ENCODE measurements around the gene GPX2. TPM values are rescaled to one million over a fixed set of nuclear protein-coding genes. Genes with fewer than 3 reads are reported as not detected.

The GPX2 gene
- total and polyA plus RNA-seq, 2 of the 8 experiments (the other 6 are each of a cell fraction or from before 2014, with no cell fraction given), result 0.30 to 0.89 TPM

GRCh38 chr14:64953661-64954060 is 11.1 kb upstream of the GPX2 start:
- FAIRE-seq, result no peak
- CTCF ChIA-PET (ENCODE audit: partially characterized antibody), result interaction anchor here (0.7 to 3.8 kb wide), 26 partner anchors 7 to 151 kb away, joined by 3 to 25 read pairs (median 6); partner anchors contain the start of gene GPX2
- H2BK20ac ChIP-seq (ENCODE audit: low read length), result no peak overlapping the region
- TF ChIP-seq SIRT6 (IDR thresholded peaks at IDR 0.05; ENCODE audit: low read length) (no peak), HDAC2 (IDR thresholded peaks at IDR 0.05; ENCODE audit: borderline replicate concordance in 1 of 2, low read depth in 2 of 2, low read length in 2 of 2) (no peak), FOSL1 (IDR thresholded peaks at IDR 0.05; ENCODE audit: insufficient read depth, low read depth, low read length) (no peak), RBBP5 (IDR thresholded peaks at IDR 0.05; ENCODE audit: borderline replicate concordance, low read depth, low read length) (no peak), KDM5A (IDR thresholded peaks at IDR 0.05; ENCODE audit: low read length) (no peak), CHD1 (IDR thresholded peaks at IDR 0.05; ENCODE audit: low read depth, low read length) (no peak), RAD21 (IDR thresholded peaks at IDR 0.05 in 1 of 2, conservative IDR thresholded peaks at IDR 0.05 in 1 of 2; ENCODE audit: low read depth in 2 of 2, low read length in 2 of 2) (no peak), KDM1A (IDR thresholded peaks at IDR 0.05; ENCODE audit: borderline replicate concordance, low read length) (no peak), ATF3 (IDR thresholded peaks at IDR 0.05; ENCODE audit: insufficient read depth, low read depth, low read length) (no peak), MAX (IDR thresholded peaks at IDR 0.05) (no peak), SP1 (IDR thresholded peaks at IDR 0.05; ENCODE audit: low read depth, low read length) (no peak)

More at GRCh38 chr14:64953661-64954060, 11.1 kb upstream of the GPX2 start:
- 0 out of 2 replicates have a peak overlapping the region, but pooled peaks have one; percentile 1 for H4K8ac ChIP-seq (ENCODE audit: extremely low read depth, insufficient read depth, low read length)
- H3K79me1 ChIP-seq (ENCODE audit: low read depth, low read length), result no peaks in the 10 kb centered on the region; the same call in 1 of the 2 replicates
- H2AFZ ChIP-seq (ENCODE audit: low read length), result no peak overlapping the region
- H3K9me3 ChIP-seq (ENCODE audit: insufficient read depth in 2 of 2, low read depth in 1 of 2, low read length in 1 of 2), result no peaks in the 10 kb centered on the region
- H3K14ac ChIP-seq (ENCODE audit: insufficient read length), result no peak overlapping the region
- no peak overlapping the region for H3K9ac ChIP-seq (replicated peaks in 1 of 4; ENCODE audit: extremely low read depth in 1 of 4, low read depth in 3 of 4, low read length in 3 of 4)
- 93% methylated on average over 6 of the region's 6 CpGs; no CpG with 5 or more reads in 1 of the 2 experiments for WGBS, 2 experiments (ENCODE audit: extremely low coverage in 1 of 2, insufficient coverage in 1 of 2, insufficient read length in 1 of 2, insufficient replicate concordance in 2 of 2, low coverage in 1 of 2, low lambda C conversion rate in 2 of 2, missing lambda C conversion rate in 1 of 2)
- no peak overlapping the region for H3K4ac ChIP-seq (replicated peaks; ENCODE audit: insufficient read length, low read depth, low read length)
- POLR2A ChIA-PET (ENCODE audit: partially characterized antibody), result interaction anchor here (0.8 to 2.2 kb wide), 5 partner anchors 9 to 39 kb away, joined by 3 to 9 read pairs (median 3); partner anchors contain the start of gene CHURC1
- no peak overlapping the region for H3K23ac ChIP-seq (ENCODE audit: insufficient read length)
- H3K4me2 ChIP-seq (ENCODE audit: insufficient read depth in 1 of 2, low read depth in 2 of 2, low read length in 2 of 2), result no peak overlapping the region
- no peaks in the 10 kb centered on the region for H3K23me2 ChIP-seq (ENCODE audit: low read depth, low read length)
- H3K27ac ChIP-seq (ENCODE audit: low read depth, low read length), result no peak overlapping the region
- peak overlapping the region; percentile 23 for H4K91ac ChIP-seq (replicated peaks; ENCODE audit: insufficient read length, low read length)
- no peak overlapping the region for H3K4me3 ChIP-seq (ENCODE audit: extremely low read depth in 1 of 4, insufficient read depth in 2 of 4, low read depth in 3 of 4, low read length in 4 of 4)
- no peak overlapping the region for H2AK5ac ChIP-seq (ENCODE audit: low read depth, low read length)
- H4K5ac ChIP-seq (ENCODE audit: insufficient read length, low read depth, low read length), result no peak overlapping the region
- DNase-seq (ENCODE audit: low read depth in 1 of 2, low spot score in 2 of 2), result no peak
- no peak overlapping the region for H3K56ac ChIP-seq (replicated peaks; ENCODE audit: insufficient read length, low read depth, low read length)
- H2BK15ac ChIP-seq (ENCODE audit: low read length), result no peak overlapping the region
- H3K79me2 ChIP-seq (ENCODE audit: control insufficient read depth in 1 of 2, insufficient read depth in 2 of 2, low read length in 2 of 2), result no peaks in the 10 kb centered on the region
- H2BK120ac ChIP-seq (replicated peaks; ENCODE audit: low read depth, low read length), result no peak overlapping the region
- no peak overlapping the region for H2BK5ac ChIP-seq (ENCODE audit: low read depth, low read length)
- peaks cover 0 to 2% of the 10 kb centered on the region in 2 experiments for H4K20me1 ChIP-seq (replicated peaks in 1 of 2; ENCODE audit: control insufficient read depth in 1 of 2, insufficient read depth in 2 of 2, low read length in 2 of 2)
- H3K27me3 ChIP-seq (replicated peaks in 1 of 4; ENCODE audit: control insufficient read depth in 3 of 4, extremely low read depth in 1 of 4, insufficient read depth in 3 of 4, low read length in 3 of 4), result no peaks in the 10 kb centered on the region
- peaks cover 5 to 16% (median 15%) of the 10 kb centered on the region in 4 experiments; a peak in 6 of 7 replicates for H3K4me1 ChIP-seq (replicated peaks in 1 of 4; ENCODE audit: control insufficient read depth in 3 of 4, insufficient read depth in 4 of 4, low read length in 3 of 4)
- peaks cover 4 to 21% (median 9%) of the 10 kb centered on the region in 4 experiments; a peak in 4 of 8 replicates for H3K36me3 ChIP-seq (ENCODE audit: control insufficient read depth in 2 of 4, insufficient read depth in 4 of 4, low read length in 3 of 4)
- H3K18ac ChIP-seq (ENCODE audit: extremely low read depth, low read length), result no peak overlapping the region
- H2BK12ac ChIP-seq (ENCODE audit: low read depth, low read length), result no peak overlapping the region
